ENCODE measurements around the gene MRPL54.

Gene MRPL54

GRCh38 chr19:3785938-3786824, 23.7 kb downstream of the MRPL54 start, which contains the start of gene MATK:
Gene MATK (minus strand): TSS chr19:3786381. CDS start chr19:3785135, 1,246 bp downstream.
- no peak for DNase-seq

- DNase-seq, result no peak
Measured at GRCh38 chr19:3788996-3789778, 26.7 kb downstream of the MRPL54 start.

- DNase-seq, result no peak
Measured at GRCh38 chr19:3790209-3790734, 27.8 kb downstream of the MRPL54 start.

DNA sequence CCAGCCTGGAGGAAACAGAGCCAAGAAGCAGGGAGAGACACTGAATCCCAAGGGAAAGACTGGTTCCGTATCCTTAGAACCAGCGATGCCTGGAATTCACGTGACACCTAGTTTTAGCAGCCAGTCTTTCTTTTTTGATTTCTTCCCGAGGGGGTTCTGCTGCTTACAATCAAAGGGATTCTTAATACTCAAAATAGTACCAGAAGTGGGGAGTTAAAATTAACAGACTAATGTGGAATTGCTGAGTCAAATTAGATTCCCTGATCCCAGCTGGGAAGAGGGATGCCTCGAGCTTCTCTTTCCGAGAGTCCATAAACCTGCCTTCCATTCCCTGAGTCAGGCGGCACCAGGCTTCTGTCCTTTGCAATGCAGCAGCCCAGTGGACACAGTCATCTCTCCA, 28.5 kb downstream of the MRPL54 start:
- no peak for DNase-seq

DNA sequence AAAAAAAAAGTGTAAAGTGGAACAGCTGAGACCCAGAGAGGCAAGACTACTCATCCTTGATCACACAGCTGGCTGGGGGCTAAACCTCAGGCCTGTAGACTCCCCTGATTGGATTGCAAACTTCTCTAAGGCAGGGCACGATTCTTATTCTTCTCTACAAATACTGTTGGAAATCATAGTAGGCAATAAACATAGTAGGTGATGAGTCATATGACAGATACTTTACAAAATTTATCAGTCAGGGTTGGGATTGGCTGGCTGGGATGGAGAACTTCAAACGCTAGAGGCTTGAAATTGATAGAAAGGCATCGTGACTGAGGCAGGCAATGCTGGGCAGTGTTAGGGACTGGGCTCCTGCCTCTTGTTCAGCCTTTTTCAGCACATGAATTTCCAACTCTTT, 29.6 kb downstream of the MRPL54 start:
- no peak for DNase-seq

- DNase-seq, result no peak
Measured at GRCh38 chr19:3793799-3794198, 31.3 kb downstream of the MRPL54 start.

GRCh38 chr19:3796358-3796757, 33.9 kb downstream of the MRPL54 start:
- no peak for DNase-seq

DNA sequence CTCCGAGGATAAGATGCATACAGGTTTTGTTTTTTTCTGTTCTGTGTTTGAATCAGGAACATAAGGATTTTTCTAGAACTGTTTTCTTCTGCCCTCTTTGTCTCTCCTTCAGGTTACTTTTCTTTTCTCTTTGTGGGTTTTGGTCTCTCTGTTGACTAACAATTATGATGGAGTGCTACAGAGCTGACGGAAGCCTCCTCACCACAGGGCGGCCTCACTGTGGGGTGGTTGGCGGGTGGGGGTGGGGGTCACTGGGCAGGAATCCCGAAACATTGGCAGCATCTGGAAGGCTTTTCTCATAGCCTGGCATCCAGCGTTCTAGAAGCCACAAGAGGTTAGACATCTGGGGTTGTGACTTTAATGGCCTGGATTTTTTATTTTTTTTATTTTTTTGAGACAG, 35.7 kb downstream of the MRPL54 start:
- no peak for DNase-seq

- no peak for DNase-seq
Measured at GRCh38 chr19:3800996-3801395, 38.5 kb downstream of the MRPL54 start.

DNA sequence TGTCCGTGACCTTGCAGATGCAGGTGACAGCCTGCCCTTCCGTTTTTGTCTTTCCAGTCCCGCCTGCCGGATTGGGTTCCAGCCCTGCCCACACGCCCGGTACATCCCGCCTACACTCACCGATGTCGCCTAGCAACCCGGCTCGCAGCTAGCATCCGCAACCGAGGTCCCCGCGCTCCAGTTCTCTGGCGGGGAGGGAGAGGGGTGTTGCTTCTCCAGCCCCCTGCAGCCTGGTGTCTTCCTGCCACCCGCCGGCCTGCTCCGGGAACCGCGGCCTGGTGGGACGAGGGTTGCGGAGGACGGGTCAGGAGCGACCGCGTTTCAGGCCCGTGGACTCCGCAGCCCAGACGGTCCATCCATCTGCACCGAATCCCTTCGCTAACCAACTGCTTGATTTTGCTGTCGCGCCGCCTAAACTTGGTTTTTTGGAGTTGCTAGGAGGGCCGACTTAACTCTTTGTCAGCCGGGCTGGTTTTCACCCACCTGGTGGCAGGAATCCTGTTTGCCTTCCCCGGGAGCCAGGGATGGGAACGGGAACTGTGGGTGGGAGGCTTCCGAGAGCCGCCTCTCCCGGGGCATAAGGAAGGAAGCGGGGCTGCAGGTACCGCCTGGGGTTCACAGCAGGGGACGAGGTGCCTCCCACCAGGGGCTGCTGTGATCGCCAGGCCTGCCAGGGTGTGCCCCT, 39.1 kb downstream of the MRPL54 start:
- DNase-seq, result no peak

DNA sequence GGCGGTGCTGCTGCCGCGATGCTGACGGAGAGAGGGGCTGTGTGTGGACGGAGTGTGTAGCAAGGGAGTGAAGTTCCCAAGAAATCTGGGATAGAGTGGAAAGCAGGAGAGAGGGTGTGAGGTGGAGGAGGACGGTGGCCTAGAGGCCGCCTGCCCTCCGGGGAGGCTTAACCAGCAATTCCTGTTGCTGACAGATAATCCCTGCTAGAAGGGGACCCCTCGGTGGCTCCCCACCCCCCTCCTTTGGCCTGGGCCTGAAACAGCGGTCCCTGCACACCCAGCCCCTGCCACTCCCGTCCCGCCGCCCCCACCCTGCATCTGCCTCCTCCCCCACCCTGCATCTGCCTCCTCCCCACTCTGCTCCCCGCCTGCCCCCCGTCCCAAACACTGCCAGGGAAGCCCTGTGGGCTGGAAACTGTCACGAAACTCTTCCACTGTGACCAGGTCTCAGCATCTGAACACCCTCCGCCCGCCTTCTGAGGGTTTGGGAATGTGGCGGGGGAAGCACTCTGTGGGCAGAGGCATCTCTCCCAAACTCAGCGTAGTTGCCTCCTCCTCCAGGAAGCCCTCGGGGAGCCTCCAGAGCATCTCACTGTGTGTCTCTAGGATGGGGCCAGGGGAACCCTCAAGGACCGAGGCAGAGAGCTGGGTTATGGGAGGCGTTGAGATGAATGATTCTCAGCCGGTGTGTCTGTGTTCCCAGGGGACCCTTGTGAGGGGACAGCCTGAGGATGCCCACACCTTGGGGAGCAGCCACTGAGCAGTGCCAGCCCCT, 40.8 kb downstream of the MRPL54 start:
- DNase-seq, result no peak

GRCh38 chr19:3803986-3804385, 41.5 kb downstream of the MRPL54 start:
- DNase-seq, result no peak

DNA sequence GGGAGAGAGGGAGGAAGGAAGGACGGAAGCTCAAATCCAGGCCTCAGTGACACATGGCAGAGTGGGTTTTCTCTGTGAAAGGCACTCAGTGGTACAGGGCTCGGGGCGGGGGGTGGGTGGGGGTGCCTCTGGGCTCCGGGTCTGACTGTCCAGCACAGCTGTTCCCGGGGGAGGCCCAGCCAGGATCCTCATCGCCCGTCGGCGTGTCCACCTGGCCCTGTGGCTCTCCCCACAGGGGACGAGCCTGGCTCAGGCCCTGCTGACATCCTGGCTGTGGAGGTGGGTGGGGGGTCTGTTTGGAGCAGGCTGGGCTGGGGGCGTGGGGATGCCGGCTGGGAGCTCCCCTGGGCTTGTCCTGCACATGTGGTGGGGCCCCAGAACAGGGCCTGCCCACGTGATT, 41.9 kb downstream of the MRPL54 start:
- no peak for DNase-seq

DNA sequence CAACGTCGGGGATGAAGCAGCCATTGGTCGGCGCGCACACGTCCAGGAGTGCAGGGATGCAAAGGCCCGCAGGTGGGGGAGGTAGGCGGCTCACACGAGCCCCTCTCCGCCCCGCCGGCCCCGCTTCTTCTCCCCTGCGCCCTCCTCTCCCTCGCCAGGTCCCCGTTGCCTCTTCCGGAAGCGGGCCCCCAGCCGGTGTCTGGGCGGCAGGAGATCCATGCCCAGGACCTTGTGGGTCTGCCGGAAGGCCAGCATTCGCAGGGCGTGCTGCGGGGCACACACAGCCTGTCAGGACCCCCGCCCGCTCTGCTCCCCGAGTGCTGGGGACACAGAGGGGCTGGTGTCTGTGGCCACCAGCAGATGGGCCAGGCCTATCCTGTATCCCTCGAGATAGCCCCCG, 43.4 kb downstream of the MRPL54 start:
- no peak for DNase-seq

DNA sequence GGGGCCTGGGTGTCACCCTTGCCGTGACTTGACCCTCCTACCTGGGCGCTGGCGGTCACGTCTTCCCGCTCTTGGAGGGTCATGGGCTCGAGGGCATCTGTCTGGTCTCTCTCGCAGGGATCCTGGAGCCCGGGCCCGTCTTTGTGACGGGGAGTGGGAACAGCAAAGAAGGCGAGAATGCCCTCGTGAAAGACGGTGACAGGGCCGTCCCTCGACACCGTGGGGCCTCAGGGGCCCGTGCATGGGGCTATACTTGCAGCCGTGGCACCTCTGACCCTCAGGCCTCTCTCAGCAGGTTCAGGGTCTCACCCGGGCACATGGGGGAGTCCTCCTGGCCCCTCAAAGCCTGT, 44.6 kb downstream of the MRPL54 start:
- no peak for DNase-seq

DNA sequence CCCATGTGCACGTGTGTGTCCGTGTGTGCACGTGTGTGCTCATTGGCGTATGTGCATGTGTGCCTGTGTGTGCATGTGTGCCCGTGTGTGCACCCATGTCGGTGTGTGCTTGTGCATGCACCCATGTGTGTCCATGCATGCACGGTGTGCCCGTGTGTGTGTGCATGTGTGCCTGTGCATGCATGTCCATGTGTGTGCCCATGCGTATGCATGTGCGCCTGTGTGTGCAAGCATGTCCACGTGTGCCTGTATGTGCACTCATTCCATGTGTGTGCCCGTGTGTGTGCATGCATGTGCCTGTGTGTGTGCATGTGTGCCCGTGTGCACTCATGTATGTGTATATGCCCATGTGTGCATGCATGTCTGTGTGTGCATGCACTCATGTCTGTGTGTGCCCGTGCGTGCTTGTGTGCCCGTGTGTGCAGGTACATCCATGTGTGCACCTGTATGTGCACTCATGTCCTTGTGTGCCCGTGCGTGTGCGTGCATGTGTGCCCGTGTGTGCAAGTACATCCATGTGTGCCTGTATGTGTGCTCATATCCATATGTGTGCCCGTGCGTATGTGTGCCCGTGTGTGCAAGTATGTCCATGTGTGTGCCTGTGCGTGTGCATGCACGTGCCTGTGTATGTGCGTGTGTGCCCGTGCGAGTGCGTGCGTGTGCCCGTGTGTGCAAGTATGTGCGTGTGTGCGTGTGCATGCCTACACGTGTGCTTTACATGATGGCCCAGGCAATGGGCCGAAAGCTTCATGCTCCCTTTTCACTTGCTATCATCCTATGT, 45.3 kb downstream of the MRPL54 start:
- DNase-seq, result no peak

DNA sequence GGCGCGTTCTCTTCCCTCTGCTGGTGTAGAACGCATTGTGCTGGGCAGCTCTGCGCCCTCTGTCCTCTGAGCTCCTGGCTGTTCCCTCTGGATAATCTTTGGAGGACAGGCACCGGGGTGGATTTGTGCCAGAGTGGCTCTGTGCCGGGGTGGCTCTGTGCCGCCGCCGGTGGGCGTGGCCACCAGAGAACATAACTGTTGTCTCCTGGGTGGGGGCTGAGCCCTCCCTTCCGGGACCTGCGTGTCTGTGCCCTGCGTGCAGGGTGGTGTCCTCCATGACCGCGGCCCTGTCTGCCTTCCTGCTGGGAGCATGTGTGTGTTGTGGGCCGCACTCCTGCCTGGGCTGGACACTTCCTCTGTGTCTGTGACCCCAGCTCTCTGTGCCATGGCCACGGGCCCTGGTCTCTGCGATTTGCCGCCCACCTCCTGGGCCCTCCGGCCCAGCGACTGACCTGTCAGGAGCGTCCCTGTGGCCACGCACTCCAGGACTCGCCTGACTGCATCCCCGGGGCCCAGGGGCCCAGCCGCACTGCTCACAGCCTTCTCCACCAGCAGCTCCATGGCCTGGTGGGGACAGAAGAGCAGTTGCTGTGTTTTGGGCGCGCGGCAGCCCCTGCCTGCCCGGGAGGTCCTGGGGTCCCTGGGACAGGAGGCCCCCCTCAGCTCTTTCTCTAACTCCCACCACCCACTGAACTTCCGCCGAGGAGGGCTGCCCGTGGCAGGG, 46.1 kb downstream of the MRPL54 start:
- no peak for DNase-seq

- DNase-seq, result no peak
Measured at GRCh38 chr19:3809881-3810707, 47.6 kb downstream of the MRPL54 start.

GRCh38 chr19:3810708-3811355, 48.4 kb downstream of the MRPL54 start:
- no peak for DNase-seq

Measured in cerebellar nuclear complex (tissue), 1 donor.